ENCODE results near the gene ATP5PD. TPM values are rescaled to one million over a fixed set of nuclear protein-coding genes. Genes with fewer than 3 reads are reported as not detected.

ATP5PD gene
- polyA plus RNA-seq, 1 donor (not counting 4 experiments of a cell fraction or from before 2014, with no cell fraction given) = 276 TPM

GRCh38 chr17:75001915-75002843, 44.6 kb downstream of the ATP5PD start:
- Histone ChIP-seq H3K9me1 (ENCODE audit: control insufficient read depth, extremely low read depth, insufficient read depth, low read length) (no peaks in the 10 kb centered on the region), H3K79me2 (ENCODE audit: control insufficient read depth, insufficient read depth, low read length) (no peaks in the 10 kb centered on the region), H3K27me3 (ENCODE audit: control insufficient read depth, extremely low read depth, insufficient read depth, low read length) (no peaks in the 10 kb centered on the region), H2AFZ (ENCODE audit: control insufficient read depth, low read length) (no peak overlapping the region), H3K36me3 (ENCODE audit: control insufficient read depth in 2 of 2, extremely low read depth in 1 of 2, insufficient read depth in 2 of 2, low read length in 2 of 2) (peaks cover 4 to 36% of the 10 kb centered on the region in 2 experiments), H4K20me1 (ENCODE audit: control insufficient read depth, extremely low read depth, insufficient read depth, low read length) (no peaks in the 10 kb centered on the region), H3K4me2 (ENCODE audit: control insufficient read depth, extremely low read depth, insufficient read depth, low read depth, low read length) (no peak overlapping the region), H3K4me3 (ENCODE audit: control insufficient read depth in 2 of 3, extremely low read depth in 1 of 3, insufficient read depth in 2 of 3, low read depth in 1 of 3, low read length in 3 of 3) (no peak overlapping the region), H3K4me1 (ENCODE audit: control insufficient read depth, extremely low read depth, insufficient read depth, low read length) (no peaks in the 10 kb centered on the region), H3K9ac (ENCODE audit: control insufficient read depth, extremely low read depth, insufficient read depth, low read length) (no peak overlapping the region), H3K9me3 (ENCODE audit: control insufficient read depth, low read depth, low read length) (no peaks in the 10 kb centered on the region), H3K27ac (ENCODE audit: control insufficient read depth, insufficient read depth, low read length) (no peak overlapping the region)
- TF ChIP-seq EZH2 (IDR thresholded peaks at IDR 0.05; ENCODE audit: low read length) (no peak), CTCF (optimal IDR thresholded peaks at IDR 0.05 in 1 of 3, IDR thresholded peaks at IDR 0.05 in 1 of 3, conservative IDR thresholded peaks at IDR 0.05 in 1 of 3; ENCODE audit: extremely low read depth in 1 of 3, insufficient read depth in 2 of 3, low read length in 3 of 3) (no peak)
- DNase-seq (ENCODE audit: low read depth, low spot score) (no peak), FAIRE-seq (no peak)
- dilution Hi-C loops (cut with MboI; ENCODE audit: extremely low pct_ligation_motif_present, low sequenced_read_pairs) = no loop called here

DNA sequence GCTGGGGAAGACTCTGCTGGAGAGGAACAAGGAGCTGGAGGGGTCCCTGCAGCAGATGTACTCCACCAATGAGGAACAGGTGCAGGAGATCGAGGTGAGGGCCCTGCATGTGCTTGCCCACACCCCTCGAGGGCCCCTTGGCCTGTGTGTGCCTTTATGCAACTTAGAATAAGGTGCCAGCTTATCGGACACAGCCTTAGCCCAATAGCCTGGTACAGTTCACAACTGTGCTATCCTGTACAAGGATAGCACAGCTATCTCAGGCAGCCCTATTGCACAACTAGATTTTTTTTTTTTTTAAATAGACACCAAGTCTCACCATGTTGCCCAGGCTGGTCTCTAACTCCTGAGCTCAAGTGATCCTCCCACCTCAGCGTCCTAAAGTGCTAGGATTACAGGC, 47.2 kb downstream of the ATP5PD start:
- Histone ChIP-seq H3K36me3 (ENCODE audit: control insufficient read depth in 2 of 2, extremely low read depth in 1 of 2, insufficient read depth in 2 of 2, low read length in 2 of 2) (peaks cover 4 to 30% of the 10 kb centered on the region in 2 experiments), H3K79me2 (ENCODE audit: control insufficient read depth, insufficient read depth, low read length) (no peaks in the 10 kb centered on the region), H3K4me2 (ENCODE audit: control insufficient read depth, extremely low read depth, insufficient read depth, low read depth, low read length) (no peak overlapping the region), H3K4me1 (ENCODE audit: control insufficient read depth, extremely low read depth, insufficient read depth, low read length) (peaks cover 1% of the 10 kb centered on the region), H3K9me1 (ENCODE audit: control insufficient read depth, extremely low read depth, insufficient read depth, low read length) (no peaks in the 10 kb centered on the region), H4K20me1 (ENCODE audit: control insufficient read depth, extremely low read depth, insufficient read depth, low read length) (no peaks in the 10 kb centered on the region), H3K9me3 (ENCODE audit: control insufficient read depth, low read depth, low read length) (no peaks in the 10 kb centered on the region), H2AFZ (ENCODE audit: control insufficient read depth, low read length) (no peak overlapping the region), H3K27ac (ENCODE audit: control insufficient read depth, insufficient read depth, low read length) (no peak overlapping the region), H3K9ac (ENCODE audit: control insufficient read depth, extremely low read depth, insufficient read depth, low read length) (no peak overlapping the region), H3K27me3 (ENCODE audit: control insufficient read depth, extremely low read depth, insufficient read depth, low read length) (no peaks in the 10 kb centered on the region), H3K4me3 (ENCODE audit: control insufficient read depth in 2 of 3, extremely low read depth in 1 of 3, insufficient read depth in 2 of 3, low read depth in 1 of 3, low read length in 3 of 3) (no peak overlapping the region)
- TF ChIP-seq CTCF (optimal IDR thresholded peaks at IDR 0.05 in 1 of 3, IDR thresholded peaks at IDR 0.05 in 1 of 3, conservative IDR thresholded peaks at IDR 0.05 in 1 of 3; ENCODE audit: extremely low read depth in 1 of 3, insufficient read depth in 2 of 3, low read length in 3 of 3) (no peak), EZH2 (IDR thresholded peaks at IDR 0.05; ENCODE audit: low read length) (no peak)
- dilution Hi-C loops (cut with MboI; ENCODE audit: extremely low pct_ligation_motif_present, low sequenced_read_pairs) = no loop called here
- no peak for DNase-seq (ENCODE audit: low read depth, low spot score)
- no peak for FAIRE-seq

Measured in keratinocyte (primary cell).